HG02759 (cell line): ENCODE data around the gene KASH5.
"Not testable (repeated sequence)": the region's sequence is repeated elsewhere in the genome, so short reads cannot be mapped to it uniquely, and the experiment has no call there.

Source experiments
- ATAC-seq: cut with Tn5 transposase; IDR thresholded peaks from one replicate; pipeline ENCODE4 v1.9.1; 2021; ENCODE audit warnings: mild to moderate bottlenecking, moderate library complexity; ENCODE audit not compliant: unreplicated experiment

KASH5 gene

DNA sequence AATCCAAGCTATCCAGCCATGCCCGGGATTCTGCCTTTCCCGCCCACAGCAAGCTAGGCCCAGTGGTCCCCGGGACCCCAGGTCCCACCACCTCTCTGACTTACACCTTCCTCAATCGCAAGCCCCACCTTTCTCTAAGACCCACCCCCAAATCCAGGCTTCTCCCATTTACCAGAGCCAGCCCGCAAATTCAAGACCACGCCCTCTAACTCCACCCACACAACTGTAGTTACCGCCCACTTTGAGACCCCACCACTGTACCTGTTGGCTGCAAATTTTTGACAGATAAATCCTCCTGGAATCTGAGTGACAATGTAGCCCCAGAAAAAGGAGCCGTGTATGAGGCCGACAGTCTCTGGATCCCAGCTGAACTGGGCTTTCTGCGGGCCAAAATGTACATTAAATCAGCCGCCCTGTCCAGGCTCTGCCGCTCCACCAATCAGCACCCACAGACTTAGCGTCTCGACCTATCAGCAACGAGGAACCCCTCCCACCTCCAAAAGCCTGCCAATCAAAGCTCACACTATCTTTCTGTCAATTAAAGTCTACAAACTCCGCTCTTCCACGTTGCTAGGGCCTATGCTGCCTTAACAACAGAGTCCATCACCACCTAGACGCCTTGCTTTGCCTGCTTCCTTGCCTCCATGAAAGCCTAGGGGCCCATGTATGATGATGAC is 47.0 kb downstream of the KASH5 start:
- no peak for ATAC-seq

DNA sequence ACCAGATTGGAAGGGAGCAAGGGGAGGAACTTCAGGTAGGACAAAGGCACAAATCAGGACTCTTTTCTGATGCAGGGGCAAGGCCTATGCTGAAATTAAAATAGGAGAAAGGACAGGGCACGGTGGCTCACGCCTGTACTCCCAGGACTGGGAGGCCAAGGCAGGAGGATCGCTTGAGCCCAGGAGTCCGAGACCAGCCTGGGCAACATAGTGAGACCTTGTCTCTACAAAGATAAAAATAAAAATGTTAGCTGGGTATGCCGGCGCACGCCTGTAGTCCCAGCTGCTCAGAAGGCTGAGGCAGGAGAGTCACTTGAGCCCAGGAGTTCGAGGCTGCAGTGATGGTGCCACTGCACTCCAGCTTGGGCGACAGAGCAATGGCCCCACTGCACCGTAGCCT is 47.6 kb downstream of the KASH5 start:
- no peak for ATAC-seq

DNA sequence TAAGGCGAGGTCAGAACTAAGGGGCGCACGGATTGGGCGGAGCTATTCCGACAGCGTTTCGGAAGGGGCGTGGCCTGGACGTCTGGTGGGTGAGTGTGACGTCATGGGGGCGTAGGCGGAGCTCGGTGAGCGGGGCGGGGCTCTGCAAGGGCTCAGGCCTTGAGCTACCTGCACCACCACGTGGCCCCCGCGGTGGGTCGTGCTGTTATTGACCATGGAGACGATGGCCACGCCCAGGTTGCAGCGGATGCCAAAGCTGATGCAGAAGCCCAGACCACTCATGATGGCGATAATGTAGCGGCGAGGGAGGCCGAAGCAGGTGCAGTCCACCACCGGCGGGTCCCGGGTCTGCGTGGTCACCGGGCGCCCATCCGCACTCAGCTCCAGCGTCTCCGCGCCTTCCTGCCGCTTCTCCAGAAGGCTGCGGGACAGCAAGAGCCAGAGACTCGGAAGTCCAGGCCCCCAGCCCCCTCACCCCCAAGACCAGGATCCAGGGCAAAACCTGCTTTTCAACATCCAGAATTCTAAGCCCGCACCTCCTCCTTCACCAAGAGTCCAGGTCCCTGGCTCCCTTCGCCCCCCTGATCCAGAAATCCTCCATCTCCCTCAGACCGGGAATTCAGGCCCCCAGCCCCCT is 48.5 kb downstream of the KASH5 start:
- ATAC-seq = no peak

DNA sequence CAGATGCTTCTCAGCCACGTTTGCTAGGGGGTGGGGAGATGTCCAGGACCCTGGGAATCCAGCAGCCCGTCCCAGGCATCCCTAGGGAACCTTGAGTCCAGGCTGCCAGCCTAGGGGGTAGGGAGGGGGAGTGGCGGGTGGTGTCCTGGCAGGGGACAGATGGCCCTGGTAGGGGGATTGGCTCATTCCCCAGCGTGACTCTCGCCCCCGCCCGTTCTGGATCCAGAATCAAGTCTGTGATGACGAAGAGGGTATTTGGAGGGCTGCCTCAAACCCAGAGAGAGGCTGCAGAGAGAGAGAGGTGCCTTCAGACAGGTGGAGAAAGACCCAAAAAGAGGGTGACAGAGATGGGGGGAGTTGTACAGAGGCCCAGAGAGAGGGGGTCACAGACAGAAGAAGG is 49.2 kb downstream of the KASH5 start:
- ATAC-seq = no peak

DNA sequence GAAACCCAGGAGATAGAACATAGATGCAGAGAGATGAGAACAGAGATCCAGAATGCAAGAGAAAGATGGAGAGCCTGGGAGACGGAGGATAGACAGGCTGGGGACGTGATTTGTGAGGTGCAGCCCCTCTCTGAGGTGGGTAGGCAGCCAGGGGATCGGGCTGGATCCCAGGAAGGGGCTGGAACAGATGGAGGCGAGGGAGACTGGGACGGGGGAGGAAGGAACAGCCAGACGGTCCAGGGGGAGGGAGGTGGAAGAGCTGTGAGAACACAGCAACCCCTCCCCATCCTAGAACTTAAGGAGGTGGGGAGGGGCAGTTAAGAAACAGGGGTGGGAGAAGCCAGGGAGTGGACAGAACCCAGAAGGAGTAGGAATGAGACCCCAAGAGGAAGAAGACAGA is 50.2 kb downstream of the KASH5 start:
- no peak for ATAC-seq

DNA sequence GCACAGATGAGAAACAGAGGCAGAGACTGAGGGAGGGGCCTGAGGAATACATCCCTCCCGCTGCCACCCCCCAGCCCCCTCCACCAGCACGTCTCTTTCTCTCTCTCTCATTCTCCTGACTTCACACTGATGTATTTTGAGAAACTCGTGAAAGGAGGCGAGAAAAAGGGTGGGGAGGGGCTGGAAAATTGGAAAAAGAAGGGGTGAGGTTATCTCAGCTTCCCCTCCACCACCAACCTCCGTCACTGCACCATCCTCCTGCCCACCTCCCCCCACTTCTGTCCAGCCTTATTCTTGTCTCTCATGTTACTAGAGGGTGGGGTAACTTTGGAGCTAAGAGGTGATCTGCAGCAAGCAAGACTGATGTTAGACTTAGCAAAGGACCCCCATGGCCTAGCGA is 51.8 kb downstream of the KASH5 start:
- ATAC-seq = no peak

DNA sequence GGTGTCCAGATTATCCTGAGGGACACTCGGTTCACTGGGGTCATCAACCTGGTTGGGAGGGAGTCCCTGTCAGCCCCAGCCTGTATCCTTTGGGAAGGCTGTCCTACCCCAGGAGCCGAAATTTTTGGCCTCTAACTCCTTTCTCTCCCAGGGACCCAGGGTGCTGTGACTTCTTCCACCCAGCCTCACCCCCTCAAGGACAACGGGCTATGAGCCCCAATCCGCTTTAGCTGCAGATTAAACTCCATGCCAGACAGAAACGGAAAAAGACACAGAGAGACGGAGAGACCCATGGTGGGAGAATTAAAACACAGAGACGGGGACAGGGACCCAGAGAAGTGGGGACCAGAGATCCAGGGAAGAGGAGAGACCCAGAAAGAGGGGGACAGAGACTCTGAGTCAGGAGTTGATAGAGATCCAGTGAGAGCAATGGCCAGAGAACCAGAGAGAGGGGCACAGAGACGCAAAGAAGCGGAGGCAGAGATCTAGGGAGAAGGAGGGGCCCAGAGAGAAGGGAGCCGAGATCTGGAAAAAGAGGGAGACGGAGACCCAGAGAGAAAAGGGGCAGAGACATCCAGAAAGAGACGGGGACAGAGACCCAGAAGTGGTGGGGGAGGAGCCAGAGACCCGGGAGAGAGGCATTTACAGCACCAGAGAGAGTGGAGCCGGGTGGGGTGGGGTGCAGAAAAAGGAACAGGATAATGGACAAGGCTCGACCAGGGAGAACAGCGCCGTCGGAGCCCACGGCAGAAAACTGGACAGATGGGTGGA is 52.6 kb downstream of the KASH5 start:
- ATAC-seq = no peak

DNA sequence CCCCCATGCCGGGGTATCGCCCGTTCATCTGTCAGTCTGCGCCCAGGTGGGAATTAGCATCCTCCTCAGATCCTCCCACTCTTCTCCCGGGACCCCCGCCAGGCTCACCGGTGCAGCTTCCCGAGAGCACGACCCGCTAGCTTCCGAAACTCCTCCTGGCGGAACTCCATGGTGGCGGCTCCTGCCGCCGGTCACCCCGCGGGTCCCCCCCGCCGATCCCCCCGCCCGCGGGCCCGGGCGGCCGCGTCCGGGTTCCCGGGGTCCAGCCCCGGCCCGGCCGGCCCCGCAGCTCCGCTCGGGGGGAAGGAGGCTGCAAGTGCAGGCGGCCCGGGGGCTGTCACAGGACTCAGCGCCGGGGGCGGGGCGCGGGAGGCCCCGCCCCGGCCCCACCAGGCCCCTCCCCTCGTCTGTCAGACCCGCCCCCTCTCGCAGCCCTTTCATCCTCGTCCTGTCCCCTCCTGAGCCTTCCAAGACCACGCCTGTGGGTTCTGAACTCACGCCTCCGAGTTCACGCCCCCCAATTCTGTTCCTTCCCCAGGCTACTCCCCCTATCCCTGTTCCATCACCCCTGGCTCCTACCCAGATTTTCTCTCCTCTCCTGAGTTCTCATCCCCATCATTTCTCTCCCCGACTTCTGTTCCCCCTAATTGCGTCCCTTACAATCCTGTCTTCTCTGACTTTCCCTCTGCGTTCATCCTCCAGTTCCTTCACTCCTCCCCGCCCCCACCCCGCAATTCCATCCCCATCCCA is 53.3 kb downstream of the KASH5 start, which contains the start of gene SLC17A7:
SLC17A7 (minus strand) TSS at position 318 of the 750 bp plus-strand sequence; CDS start at position 170, 148 bp downstream.
- ATAC-seq = no peak

DNA sequence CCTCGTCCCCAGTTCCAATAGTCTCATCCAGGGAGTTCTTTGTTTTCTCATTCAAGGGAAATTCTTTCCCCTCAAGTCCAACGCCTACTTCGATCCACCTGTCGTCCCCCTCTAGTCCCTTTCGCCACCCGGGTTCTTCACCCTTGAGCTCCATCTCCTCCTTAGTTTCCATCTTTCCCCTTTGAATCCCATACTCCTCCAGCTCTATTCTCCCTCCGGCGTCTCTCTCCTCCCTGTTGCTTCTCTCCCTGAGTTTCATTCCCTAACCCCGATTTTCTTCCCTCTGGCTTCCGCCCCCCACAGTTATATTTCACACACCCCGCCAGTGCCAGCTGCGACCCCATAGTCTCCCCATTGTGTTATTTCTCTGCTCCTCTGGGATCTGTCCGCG is 53.9 kb downstream of the KASH5 start:
- no peak for ATAC-seq

DNA sequence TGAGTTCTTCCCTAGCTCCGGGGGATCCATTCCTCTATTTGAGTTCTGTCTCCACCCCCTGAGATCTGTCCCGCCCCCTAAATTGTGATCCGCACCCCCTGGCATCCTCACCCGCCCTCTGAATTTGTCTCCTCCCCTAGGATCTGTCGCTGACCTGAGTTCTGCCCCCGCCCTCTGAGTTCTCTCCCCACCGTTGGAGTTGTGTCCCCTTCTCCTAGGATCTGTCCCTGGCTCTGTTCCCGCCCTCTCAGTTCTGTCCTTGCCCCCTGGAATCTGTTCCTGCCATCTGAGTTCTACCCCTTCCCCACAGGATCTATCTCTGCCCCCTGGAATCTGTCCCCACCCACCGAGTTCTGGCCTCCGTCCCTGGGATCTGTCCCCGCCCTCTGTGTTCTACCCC is 54.3 kb downstream of the KASH5 start:
- ATAC-seq = no peak

DNA sequence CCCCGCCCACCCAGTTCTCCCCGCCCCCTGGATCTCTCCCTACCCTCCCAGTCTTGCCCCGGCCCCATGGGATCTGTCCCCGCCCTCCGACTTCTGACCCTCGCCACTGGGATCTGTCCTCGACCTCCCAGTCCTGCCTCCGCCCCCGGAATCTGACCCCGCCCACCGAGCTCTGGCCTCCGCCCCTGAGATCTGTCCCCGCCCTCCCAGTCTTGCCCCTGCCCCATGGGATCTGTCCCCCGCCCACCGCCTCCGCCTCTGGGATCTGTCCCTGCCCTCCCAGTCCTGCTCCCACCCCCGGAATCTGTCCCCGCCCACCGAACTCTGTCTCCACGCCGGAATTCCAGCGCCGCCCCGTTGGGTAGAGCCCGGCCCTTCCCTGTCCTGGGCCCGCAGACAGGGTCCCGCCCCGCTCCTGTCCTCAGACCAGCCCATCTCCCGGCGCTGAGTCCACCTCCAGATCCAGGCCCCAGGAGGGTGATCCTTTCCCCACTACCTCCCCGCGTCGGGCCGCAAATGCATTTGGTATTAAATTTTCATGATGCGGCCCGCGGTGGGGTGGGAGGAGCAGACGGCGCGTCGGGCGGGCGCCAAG is 54.8 kb downstream of the KASH5 start:
- peak; percentile 19 for ATAC-seq

DNA sequence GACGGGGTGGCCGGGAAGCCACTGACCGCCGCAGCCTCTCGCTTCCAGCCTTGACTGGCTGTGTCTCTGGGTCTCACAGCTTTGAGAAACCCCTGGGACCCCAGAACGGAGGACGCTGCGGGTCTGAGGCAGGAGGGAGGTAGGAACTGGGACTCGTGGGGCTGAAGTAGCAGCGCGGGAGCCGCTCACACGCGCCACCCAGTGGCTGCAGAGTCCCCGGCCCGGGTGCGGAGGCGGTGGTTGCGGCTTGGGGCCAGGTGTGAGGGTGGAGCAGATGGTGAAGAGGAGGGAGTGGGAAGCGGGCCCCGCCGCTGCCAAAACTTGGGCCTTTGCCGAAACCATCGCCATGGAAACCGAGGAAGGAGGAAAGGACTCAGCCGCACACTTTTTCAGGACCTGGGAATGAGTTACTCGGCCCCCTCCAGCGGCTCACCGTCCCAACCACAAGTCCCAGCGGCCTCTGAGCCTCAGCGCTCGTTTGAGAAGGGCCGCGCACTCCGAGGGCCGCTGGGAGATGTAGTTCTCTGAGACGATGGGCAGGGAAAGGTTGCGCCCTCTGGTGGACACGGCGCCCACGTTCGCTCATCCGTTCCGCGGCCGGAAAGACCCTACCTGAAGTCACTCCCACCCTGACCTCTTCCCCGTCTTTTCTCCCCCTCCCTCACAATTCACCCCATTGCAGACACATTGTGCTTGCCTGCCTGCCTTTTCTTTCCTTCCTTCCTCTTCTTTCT is 55.5 kb downstream of the KASH5 start:
- ATAC-seq = peak; percentile 83

DNA sequence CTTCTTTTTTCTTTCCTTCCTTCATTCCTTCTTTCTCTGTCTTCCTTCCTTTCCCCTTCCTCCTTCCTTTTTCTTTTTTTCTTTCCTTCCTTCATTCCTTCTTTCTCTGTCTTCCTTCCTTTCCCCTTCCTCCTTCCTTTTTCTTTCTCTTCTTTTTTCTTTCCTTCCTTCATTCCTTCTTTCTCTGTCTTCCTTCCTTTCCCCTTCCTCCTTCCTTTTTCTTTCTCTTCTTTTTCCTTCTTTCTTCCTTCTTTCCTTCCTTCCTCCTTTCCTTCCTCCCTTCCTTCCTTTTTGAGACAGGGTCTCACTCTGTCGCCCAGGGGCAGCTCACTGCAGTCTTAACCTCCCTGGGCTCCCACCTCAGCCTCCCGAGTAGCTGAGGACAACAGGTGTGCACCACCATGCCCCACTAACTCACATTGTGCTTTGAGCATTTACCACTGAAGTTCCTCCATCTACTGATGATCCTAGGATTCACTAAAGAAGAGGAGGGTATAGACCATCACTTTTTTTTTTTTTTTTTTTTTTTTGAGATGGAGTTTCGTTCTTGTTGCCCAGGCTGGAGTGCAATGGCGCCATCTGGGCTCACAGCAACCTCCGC is 56.2 kb downstream of the KASH5 start:
- ATAC-seq = not testable (repeated sequence)

DNA sequence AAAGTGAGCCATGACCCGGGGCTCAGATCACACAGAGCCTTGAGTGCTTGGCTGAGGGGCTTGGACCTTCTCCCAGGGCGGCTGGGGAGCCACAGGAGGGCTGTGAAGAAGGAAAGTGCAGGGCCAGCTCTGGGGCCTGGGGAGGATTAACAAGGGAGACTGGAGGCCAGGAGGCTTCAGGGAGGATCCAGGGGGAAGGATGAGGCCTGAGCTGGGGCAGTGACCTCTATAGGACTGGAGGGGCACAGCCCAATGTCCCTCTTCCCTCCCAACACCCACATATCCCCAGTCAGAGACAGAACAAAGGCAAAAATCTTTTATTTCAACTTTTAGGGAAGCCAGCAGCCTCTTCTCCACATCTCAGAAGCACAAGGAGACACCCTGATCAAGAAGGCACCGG is 57.9 kb downstream of the KASH5 start:
- no peak for ATAC-seq

DNA sequence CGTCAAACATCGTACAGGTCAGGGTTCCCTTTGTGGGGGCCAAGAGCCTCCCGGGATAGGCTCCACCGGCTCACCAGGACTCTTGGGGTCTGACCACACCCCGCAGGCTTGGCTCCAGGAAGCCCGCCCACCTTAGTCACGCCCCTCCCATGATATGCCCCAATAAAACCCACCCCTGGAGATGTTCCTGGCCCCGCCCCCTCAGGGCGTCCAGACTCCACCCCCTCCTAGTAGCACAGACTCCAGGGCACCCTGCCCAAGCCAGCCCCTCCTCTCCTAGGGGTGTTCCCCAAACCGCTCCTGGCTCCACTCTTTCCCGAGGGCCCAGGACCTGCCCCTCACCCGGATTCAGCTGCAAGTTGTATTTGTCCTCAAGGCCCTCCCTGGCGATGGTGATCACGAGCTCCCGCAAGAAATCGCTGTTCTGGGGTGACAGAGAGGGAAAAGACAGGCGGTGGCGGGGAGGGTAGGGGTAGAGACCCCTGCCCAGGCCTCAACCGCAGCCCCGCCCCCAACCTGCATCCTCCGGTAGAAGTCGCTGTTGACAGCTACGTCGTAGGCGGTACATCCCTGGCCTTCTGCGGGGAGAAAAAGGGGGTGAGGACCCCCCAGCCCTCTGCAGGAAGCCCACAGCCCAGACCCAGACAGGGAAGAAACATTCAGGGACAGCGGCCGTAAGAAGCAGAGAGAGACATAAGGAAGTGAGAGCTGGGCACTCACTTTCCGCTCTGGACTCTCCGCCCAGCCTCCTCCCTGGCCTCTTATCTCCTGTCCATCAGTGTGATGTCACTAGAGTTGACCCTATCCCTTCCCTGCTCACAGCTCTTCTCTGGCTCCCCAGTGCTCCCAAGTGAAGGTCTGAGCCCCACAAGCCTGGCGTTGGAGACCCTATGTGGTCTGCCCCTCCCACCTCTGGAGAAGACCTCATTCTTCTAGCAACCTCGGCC is 59.7 kb downstream of the KASH5 start:
- ATAC-seq = no peak

DNA sequence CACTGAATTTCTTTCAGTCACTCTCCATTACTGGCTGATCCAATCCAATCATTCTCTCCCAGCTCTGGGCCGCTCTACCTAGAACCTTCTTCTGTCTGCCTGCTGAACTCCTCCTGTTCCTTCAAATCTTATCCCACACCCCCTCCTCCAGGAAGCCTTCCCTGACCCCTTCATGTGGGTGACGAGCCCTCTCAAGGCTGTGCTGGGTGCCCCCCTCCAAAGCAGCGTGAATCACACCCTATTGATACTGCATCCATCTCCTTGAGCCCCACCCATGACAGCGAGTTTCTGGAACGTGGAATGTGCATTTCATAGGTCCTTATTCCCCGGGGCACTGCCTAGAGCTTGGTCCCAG is 60.4 kb downstream of the KASH5 start:
- ATAC-seq = no peak

DNA sequence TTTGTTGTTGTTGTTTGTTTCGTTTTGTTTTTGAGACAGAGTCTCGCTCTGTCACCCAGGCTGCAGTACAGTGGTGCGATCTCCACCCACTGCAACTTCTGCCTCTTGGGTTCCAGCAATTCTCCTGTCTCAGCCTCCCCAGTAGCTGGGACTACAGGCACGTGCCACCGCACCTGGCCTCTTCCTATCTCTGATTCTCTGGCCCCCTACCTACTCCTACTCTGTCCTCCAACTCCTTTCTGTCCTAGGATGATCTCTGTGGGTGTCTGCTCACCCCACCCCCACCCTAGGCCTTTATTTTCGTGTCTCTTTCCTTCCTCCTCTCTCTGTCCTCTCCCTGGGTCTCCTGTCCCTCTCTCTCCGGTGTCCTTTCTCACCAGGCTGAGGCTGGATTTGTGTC is 62.4 kb downstream of the KASH5 start:
- no peak for ATAC-seq

DNA sequence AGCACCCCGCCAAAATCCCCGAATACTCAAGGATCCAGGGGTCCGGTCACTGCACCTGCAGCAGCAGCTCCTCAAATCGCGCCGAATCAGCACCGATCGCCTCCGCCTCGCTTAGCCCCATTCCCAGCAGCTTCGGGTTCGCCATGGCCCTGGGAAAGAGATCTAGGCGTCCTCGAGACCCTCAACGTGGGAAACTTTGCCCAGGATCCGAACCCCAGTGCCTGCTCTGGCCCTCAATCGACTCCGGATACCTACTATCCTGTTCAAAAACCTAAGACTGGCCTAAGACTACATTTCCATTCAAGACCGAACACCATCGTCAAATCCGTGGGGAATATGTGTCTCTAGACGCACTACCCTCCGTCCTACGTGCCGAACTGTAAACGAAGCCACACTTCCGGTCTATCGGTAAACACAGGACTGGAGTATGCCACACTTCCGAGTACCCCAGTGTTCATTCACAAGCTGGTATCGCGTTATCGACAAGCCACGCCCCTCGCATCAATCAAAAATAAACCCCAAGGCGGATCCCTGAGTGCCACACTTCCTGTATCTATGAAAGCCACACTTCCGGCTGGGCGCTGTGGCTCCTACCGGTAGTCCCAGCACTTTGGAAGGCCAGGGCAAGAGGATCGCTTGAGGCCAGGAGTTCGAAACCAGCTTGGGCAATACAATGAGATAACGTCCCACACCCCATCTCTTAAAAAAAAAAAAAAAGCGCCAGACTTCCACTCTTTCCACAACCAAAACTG is 63.6 kb downstream of the KASH5 start, which contains the start of gene PIH1D1:
PIH1D1 (minus strand) TSS at position 385 of the 752 bp plus-strand sequence; CDS start at position 145, 240 bp downstream.
- peak; percentile 59 for ATAC-seq
